NCI-H1105 treated with DMSO at 0.1 percent for 48 hours (cell line): Measurements from ENCODE around the gene FEM1A.

Experiments used
- DNase-seq: peaks from one replicate; lab custom pipeline; 2025; lab: John Stamatoyannopoulos, UW

The FEM1A gene

GRCh38 chr19:4849019-4849418, 57.5 kb downstream of the FEM1A start:
- DNase-seq, result no peak
